ENCODE measurements around the gene DMAC2L.

The DMAC2L gene

DNA sequence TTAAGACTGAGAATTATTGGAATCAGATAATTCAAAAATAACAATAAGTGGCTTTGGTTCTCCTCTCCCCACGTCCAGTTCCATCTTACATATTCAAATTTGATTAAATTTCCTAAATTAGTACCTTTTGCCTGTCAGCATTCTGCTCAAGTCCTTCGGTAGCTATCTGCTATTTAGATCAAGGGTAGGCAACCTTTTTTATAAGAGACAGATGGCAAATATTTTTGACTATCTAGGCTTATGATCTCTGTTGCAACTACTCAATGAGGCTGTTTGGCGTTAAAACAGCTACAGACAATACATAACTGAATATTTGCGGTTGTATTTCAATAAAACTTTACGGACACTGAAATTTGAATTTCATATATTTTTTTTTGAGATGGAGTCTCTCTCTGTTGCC is 21.8 kb upstream of the DMAC2L start:
- H3K79me1 ChIP-seq (ENCODE audit: low read depth, low read length): no peaks in the 10 kb centered on the region
- H3K4me2 ChIP-seq (ENCODE audit: insufficient read depth, low read length, poor library complexity, severe bottlenecking): no peak overlapping the region
- H3K9me3 ChIP-seq (replicated peaks in 1 of 2; ENCODE audit: control insufficient read depth in 2 of 2, insufficient read depth in 1 of 2, low read depth in 1 of 2, low read length in 2 of 2): no peaks in the 10 kb centered on the region
- H3K4ac ChIP-seq (ENCODE audit: low read length): no peak overlapping the region
- H3K23ac ChIP-seq (ENCODE audit: low read depth, low read length, poor library complexity): no peak overlapping the region
- H3K36me3 ChIP-seq (replicated peaks in 1 of 2; ENCODE audit: control insufficient read depth in 2 of 2, insufficient read depth in 2 of 2, low read length in 2 of 2): peaks cover 2 to 26% of the 10 kb centered on the region in 2 donors
- no CpG with 5 or more reads among the region's 5 CpGs for WGBS, 2 donors (ENCODE audit: extremely low coverage in 2 of 2, insufficient read length in 2 of 2, insufficient replicate concordance in 1 of 2)
- H2AK5ac ChIP-seq (ENCODE audit: low read depth, low read length): no peak overlapping the region
- H2AFZ ChIP-seq (ENCODE audit: low read length): no peak overlapping the region
- H2BK120ac ChIP-seq (ENCODE audit: low read depth, low read length): no peak overlapping the region
- no peak overlapping the region for H3K4me3 ChIP-seq (ENCODE audit: low read length in 2 of 2)
- no peak overlapping the region for H3K18ac ChIP-seq (ENCODE audit: low read length)
- H2BK5ac ChIP-seq (ENCODE audit: low read length): no peak overlapping the region
- H4K8ac ChIP-seq (ENCODE audit: low read depth, low read length): no peak overlapping the region
- H2BK12ac ChIP-seq (ENCODE audit: low read length): no peak overlapping the region
- H3K27me3 ChIP-seq (ENCODE audit: control insufficient read depth in 3 of 3, insufficient read depth in 3 of 3, low read depth in 1 of 3, low read length in 3 of 3): no peaks in the 10 kb centered on the region
- H2BK15ac ChIP-seq (ENCODE audit: low read length): no peak overlapping the region
- H3K9ac ChIP-seq (ENCODE audit: low read depth, low read length, poor library complexity): no peak overlapping the region
- H3K27ac ChIP-seq (replicated peaks; ENCODE audit: low read length): no peak overlapping the region
- DNase-seq (ENCODE audit: low spot score): no peak
- H3K4me1 ChIP-seq (ENCODE audit: control insufficient read depth in 2 of 2, insufficient read depth in 1 of 2, low read depth in 1 of 2, low read length in 2 of 2): no peaks in the 10 kb centered on the region
- H3K14ac ChIP-seq (ENCODE audit: low read length): no peak overlapping the region
- H4K91ac ChIP-seq (ENCODE audit: low read depth, low read length, poor library complexity): no peak overlapping the region

DNA sequence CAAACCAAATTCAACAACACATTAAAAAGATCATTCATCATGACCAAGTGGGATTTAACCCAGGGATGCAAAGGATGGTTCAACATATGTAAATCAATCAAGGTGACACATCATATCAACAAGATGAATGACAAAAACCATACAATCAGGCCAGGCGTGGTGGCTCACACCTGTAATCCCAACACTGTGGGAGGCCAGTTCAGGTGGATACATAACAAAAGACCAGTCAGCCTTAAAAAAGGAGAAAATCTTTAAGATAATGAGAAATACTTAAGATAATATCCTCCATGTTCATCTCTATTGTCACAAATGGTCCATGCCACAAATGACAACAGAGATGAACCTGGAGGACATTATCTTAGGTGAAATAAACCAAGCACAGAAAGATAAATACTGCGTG is 12.5 kb upstream of the DMAC2L start:
- Histone ChIP-seq H2BK15ac (ENCODE audit: low read length) (no peak overlapping the region), H3K4me2 (ENCODE audit: insufficient read depth, low read length, poor library complexity, severe bottlenecking) (no peak overlapping the region), H3K18ac (ENCODE audit: low read length) (no peak overlapping the region), H2BK120ac (ENCODE audit: low read depth, low read length) (no peak overlapping the region), H3K4me1 (ENCODE audit: control insufficient read depth in 2 of 2, insufficient read depth in 1 of 2, low read depth in 1 of 2, low read length in 2 of 2) (no peaks in the 10 kb centered on the region), H3K27ac (replicated peaks; ENCODE audit: low read length) (no peak overlapping the region), H3K14ac (ENCODE audit: low read length) (no peak overlapping the region), H3K9ac (ENCODE audit: low read depth, low read length, poor library complexity) (no peak overlapping the region), H2BK12ac (ENCODE audit: low read length) (no peak overlapping the region), H4K91ac (ENCODE audit: low read depth, low read length, poor library complexity) (no peak overlapping the region), H3K27me3 (ENCODE audit: control insufficient read depth in 3 of 3, insufficient read depth in 3 of 3, low read depth in 1 of 3, low read length in 3 of 3) (no peaks in the 10 kb centered on the region), H3K4me3 (ENCODE audit: low read length in 2 of 2) (no peak overlapping the region), H3K23ac (ENCODE audit: low read depth, low read length, poor library complexity) (no peak overlapping the region), H2AK5ac (ENCODE audit: low read depth, low read length) (no peak overlapping the region), H2AFZ (ENCODE audit: low read length) (no peak overlapping the region), H4K8ac (ENCODE audit: low read depth, low read length) (no peak overlapping the region), H3K4ac (ENCODE audit: low read length) (no peak overlapping the region), H3K9me3 (replicated peaks in 1 of 2; ENCODE audit: control insufficient read depth in 2 of 2, insufficient read depth in 1 of 2, low read depth in 1 of 2, low read length in 2 of 2) (peaks cover 0 to 4% of the 10 kb centered on the region in 2 donors), H2BK5ac (ENCODE audit: low read length) (no peak overlapping the region), H3K79me1 (ENCODE audit: low read depth, low read length) (peaks cover 3% of the 10 kb centered on the region), H3K36me3 (replicated peaks in 1 of 2; ENCODE audit: control insufficient read depth in 2 of 2, insufficient read depth in 2 of 2, low read length in 2 of 2) (peaks cover 0 to 35% of the 10 kb centered on the region in 2 donors)
- no CpG with 5 or more reads among the region's 2 CpGs for WGBS, 2 donors (ENCODE audit: extremely low coverage in 2 of 2, insufficient read length in 2 of 2, insufficient replicate concordance in 1 of 2)
- no peak for DNase-seq (ENCODE audit: low spot score)

DNA sequence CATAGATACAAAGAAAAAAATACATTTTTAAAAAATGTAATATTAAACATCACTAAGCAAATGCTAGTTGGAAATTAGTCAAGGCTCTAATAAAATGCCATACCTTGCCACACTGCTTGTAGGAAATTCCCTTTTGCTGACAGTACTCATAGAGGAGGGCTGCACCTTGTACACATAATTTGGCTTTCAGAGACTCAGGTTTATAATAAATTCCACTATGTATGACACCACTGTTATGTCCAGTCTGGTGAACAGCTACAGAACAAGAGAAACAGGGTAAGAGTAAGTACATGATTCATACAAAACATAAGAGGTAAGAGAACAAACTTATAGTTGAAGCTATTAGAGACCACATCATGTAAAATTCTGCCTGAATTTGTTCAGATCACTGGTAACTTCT is 10.2 kb upstream of the DMAC2L start:
- H3K14ac ChIP-seq (ENCODE audit: low read length): no peak overlapping the region
- no peak overlapping the region for H3K4me3 ChIP-seq (ENCODE audit: low read length in 2 of 2)
- H2AFZ ChIP-seq (ENCODE audit: low read length): no peak overlapping the region
- H2AK5ac ChIP-seq (ENCODE audit: low read depth, low read length): no peak overlapping the region
- H4K91ac ChIP-seq (ENCODE audit: low read depth, low read length, poor library complexity): no peak overlapping the region
- no peak overlapping the region for H2BK15ac ChIP-seq (ENCODE audit: low read length)
- no peak overlapping the region for H3K9ac ChIP-seq (ENCODE audit: low read depth, low read length, poor library complexity)
- H4K8ac ChIP-seq (ENCODE audit: low read depth, low read length): no peak overlapping the region
- H3K27me3 ChIP-seq (ENCODE audit: control insufficient read depth in 3 of 3, insufficient read depth in 3 of 3, low read depth in 1 of 3, low read length in 3 of 3): no peaks in the 10 kb centered on the region
- H2BK120ac ChIP-seq (ENCODE audit: low read depth, low read length): no peak overlapping the region
- no peaks in the 10 kb centered on the region for H3K4me1 ChIP-seq (ENCODE audit: control insufficient read depth in 2 of 2, insufficient read depth in 1 of 2, low read depth in 1 of 2, low read length in 2 of 2)
- H3K27ac ChIP-seq (replicated peaks; ENCODE audit: low read length): no peak overlapping the region
- peaks cover 0 to 35% of the 10 kb centered on the region in 2 donors for H3K36me3 ChIP-seq (replicated peaks in 1 of 2; ENCODE audit: control insufficient read depth in 2 of 2, insufficient read depth in 2 of 2, low read length in 2 of 2)
- no peak overlapping the region for H2BK5ac ChIP-seq (ENCODE audit: low read length)
- DNase-seq (ENCODE audit: low spot score): no peak
- H3K4me2 ChIP-seq (ENCODE audit: insufficient read depth, low read length, poor library complexity, severe bottlenecking): no peak overlapping the region
- H3K9me3 ChIP-seq (replicated peaks in 1 of 2; ENCODE audit: control insufficient read depth in 2 of 2, insufficient read depth in 1 of 2, low read depth in 1 of 2, low read length in 2 of 2): peaks cover 0 to 6% of the 10 kb centered on the region in 2 donors
- H2BK12ac ChIP-seq (ENCODE audit: low read length): no peak overlapping the region
- H3K23ac ChIP-seq (ENCODE audit: low read depth, low read length, poor library complexity): no peak overlapping the region
- peaks cover 3% of the 10 kb centered on the region for H3K79me1 ChIP-seq (ENCODE audit: low read depth, low read length)
- no peak overlapping the region for H3K18ac ChIP-seq (ENCODE audit: low read length)
- H3K4ac ChIP-seq (ENCODE audit: low read length): no peak overlapping the region

DNA sequence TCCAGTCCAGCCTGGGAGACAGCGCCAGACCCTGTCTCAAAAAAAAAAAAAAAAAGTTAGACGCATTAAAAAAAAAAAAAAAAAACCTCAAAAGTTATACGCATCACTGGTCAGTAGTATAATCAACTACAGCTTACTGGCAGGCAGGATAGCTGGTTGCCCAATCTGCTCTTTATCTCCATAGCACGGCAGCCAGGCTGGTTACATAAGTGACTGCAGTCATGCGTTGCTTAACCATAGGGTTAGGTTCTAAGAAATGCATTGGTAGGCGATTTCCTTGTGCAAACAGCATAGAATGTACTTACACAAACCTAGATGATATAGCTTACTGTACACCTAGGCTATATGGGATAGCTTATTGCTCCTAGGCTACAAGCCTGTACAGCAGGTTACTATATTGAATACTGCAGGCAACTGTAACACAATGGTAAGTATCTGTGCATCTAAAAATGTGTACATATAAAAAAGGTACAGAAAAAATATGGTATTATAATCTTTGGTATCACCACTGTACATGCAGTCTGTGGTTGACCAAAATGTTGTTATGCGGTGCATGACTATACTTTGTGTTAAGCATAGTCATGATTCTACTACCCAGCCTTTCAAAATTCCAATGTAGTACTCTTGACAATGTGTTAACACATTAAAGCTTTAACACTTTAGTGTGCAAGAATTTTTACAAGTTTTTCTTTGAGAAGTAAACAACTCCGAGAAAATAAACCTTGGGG is 8.2 kb upstream of the DMAC2L start:
- H3K4me3 ChIP-seq (ENCODE audit: low read length in 2 of 2): no peak overlapping the region
- DNase-seq (ENCODE audit: low spot score): no peak
- H3K27ac ChIP-seq (replicated peaks; ENCODE audit: low read length): no peak overlapping the region

More for the DNA sequence above, 8.2 kb upstream of the DMAC2L start:
- no peak overlapping the region for H3K9ac ChIP-seq (ENCODE audit: low read depth, low read length, poor library complexity)
- no peaks in the 10 kb centered on the region for H3K27me3 ChIP-seq (ENCODE audit: control insufficient read depth in 3 of 3, insufficient read depth in 3 of 3, low read depth in 1 of 3, low read length in 3 of 3)
- peaks cover 0 to 37% of the 10 kb centered on the region in 2 donors for H3K36me3 ChIP-seq (replicated peaks in 1 of 2; ENCODE audit: control insufficient read depth in 2 of 2, insufficient read depth in 2 of 2, low read length in 2 of 2)
- H3K9me3 ChIP-seq (replicated peaks in 1 of 2; ENCODE audit: control insufficient read depth in 2 of 2, insufficient read depth in 1 of 2, low read depth in 1 of 2, low read length in 2 of 2): peaks cover 0 to 6% of the 10 kb centered on the region in 2 donors
- no peak overlapping the region for H2AFZ ChIP-seq (ENCODE audit: low read length)
- no CpG with 5 or more reads among the region's 8 CpGs for WGBS, 2 donors (ENCODE audit: extremely low coverage in 2 of 2, insufficient read length in 2 of 2, insufficient replicate concordance in 1 of 2)
- no peak overlapping the region for H3K23ac ChIP-seq (ENCODE audit: low read depth, low read length, poor library complexity)
- H2BK120ac ChIP-seq (ENCODE audit: low read depth, low read length): no peak overlapping the region
- no peak overlapping the region for H2AK5ac ChIP-seq (ENCODE audit: low read depth, low read length)
- H3K14ac ChIP-seq (ENCODE audit: low read length): no peak overlapping the region
- H3K4me2 ChIP-seq (ENCODE audit: insufficient read depth, low read length, poor library complexity, severe bottlenecking): no peak overlapping the region
- no peaks in the 10 kb centered on the region for H3K4me1 ChIP-seq (ENCODE audit: control insufficient read depth in 2 of 2, insufficient read depth in 1 of 2, low read depth in 1 of 2, low read length in 2 of 2)
- no peak overlapping the region for H4K8ac ChIP-seq (ENCODE audit: low read depth, low read length)
- H3K4ac ChIP-seq (ENCODE audit: low read length): no peak overlapping the region
- H4K91ac ChIP-seq (ENCODE audit: low read depth, low read length, poor library complexity): no peak overlapping the region
- no peak overlapping the region for H3K18ac ChIP-seq (ENCODE audit: low read length)
- H2BK5ac ChIP-seq (ENCODE audit: low read length): no peak overlapping the region
- H3K79me1 ChIP-seq (ENCODE audit: low read depth, low read length): no peaks in the 10 kb centered on the region
- H2BK15ac ChIP-seq (ENCODE audit: low read length): no peak overlapping the region
- H2BK12ac ChIP-seq (ENCODE audit: low read length): no peak overlapping the region
